GM12801 (cell line): ENCODE measurements around the gene NPC1.

ENCODE experiments used
- CTCF ChIP-seq: IDR thresholded peaks from one replicate; pipeline ENCODE4 v1.5.1; 2011; ENCODE audit warnings: control low read depth; ENCODE audit not compliant: insufficient read length; ENCODE audit errors: extremely low read depth

NPC1 gene

GRCh38 chr18:23617412-23618014 is 31.2 kb upstream of the NPC1 start:
- TF ChIP-seq CTCF: no peak

GRCh38 chr18:23616258-23616657 is 30.0 kb upstream of the NPC1 start:
- no peak for TF ChIP-seq CTCF

GRCh38 chr18:23614891-23615290 is 28.6 kb upstream of the NPC1 start:
- TF ChIP-seq CTCF: no peak

- no peak for TF ChIP-seq CTCF
Observed at GRCh38 chr18:23614413-23614812, 28.1 kb upstream of the NPC1 start.

GRCh38 chr18:23612434-23613090 is 26.3 kb upstream of the NPC1 start:
- TF ChIP-seq CTCF: no peak

- TF ChIP-seq CTCF: no peak
Observed at GRCh38 chr18:23609390-23610023, 23.2 kb upstream of the NPC1 start.

- no peak for TF ChIP-seq CTCF
Observed at GRCh38 chr18:23608211-23608610, 21.9 kb upstream of the NPC1 start.
